ENCODE measurements around the gene NPPC.
"Not testable (repeated sequence)": the region's sequence is repeated elsewhere in the genome, so short reads cannot be mapped to it uniquely, and the experiment has no call there.

The NPPC gene

GRCh38 chr2:231920366-231920765 lies 5.8 kb downstream of the NPPC start:
- DNase-seq (ENCODE audit: low read depth, low spot score): no peak

- no peak for DNase-seq (ENCODE audit: low read depth, low spot score)
Measured at GRCh38 chr2:231919341-231920035, 6.7 kb downstream of the NPPC start.

- no peak for DNase-seq (ENCODE audit: low read depth, low spot score)
Measured at GRCh38 chr2:231918501-231919330, 7.5 kb downstream of the NPPC start.

DNA sequence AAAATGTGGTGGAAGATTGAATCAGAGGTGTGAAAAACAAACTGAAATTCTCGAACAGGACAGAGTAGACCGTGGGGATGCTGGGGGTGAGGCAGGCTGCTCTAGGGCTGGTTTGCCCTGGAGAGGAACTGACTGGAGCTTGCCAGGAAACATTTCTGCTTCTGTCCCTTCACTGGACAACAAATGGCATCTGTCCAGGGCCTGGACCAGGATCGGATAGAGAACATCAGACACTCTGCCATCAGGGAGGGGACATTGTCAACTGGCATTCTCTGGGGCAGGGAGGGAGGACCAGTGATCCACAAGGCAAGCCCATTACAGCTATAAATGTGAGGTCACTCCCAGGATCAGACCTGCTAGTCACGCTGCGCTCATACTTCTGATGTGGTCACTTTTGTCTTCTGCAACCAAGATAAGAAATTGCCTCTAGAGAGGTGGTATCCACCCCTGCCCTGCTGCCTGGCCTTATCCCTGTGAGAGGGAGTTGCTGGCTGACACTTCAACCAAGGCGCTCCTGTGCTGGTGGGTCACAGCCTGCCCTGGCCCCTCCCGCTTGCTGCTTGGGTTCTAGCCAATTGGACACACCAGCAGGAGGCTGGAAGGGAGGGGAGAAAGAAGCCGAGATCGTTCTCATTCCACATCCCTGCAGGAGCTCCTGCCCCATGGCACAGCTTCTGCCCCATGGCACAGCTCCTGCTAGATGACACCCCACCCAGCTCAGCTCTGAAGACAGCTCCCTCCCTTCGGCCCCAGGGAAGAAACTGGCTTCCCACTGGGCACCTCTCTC lies 8.7 kb downstream of the NPPC start:
- no peak for DNase-seq (ENCODE audit: low read depth, low spot score)

GRCh38 chr2:231914077-231914690 lies 12.0 kb downstream of the NPPC start:
- no peak for DNase-seq (ENCODE audit: low read depth, low spot score)

DNA sequence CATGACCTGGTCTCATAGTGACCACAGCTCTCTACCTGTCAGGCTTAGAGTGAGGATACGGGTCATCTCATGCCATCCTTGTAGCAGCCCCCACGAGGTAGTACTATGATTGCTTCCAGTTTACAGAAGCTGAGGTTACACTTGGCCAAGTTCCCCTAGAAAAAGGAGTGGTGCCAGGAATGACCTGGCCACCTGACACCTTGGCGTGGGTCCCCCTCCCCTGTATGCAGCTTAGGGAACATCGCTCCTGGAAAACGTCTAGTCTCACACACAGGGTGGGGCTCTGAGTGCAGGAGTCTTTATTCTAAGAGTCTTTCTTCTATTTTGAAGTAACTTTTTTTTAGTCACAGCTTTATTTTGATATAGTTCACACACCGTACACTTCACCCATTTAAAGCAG lies 14.8 kb downstream of the NPPC start:
- no peak for DNase-seq (ENCODE audit: low read depth, low spot score)

- DNase-seq (ENCODE audit: low read depth, low spot score): no peak
Measured at GRCh38 chr2:231910771-231911170, 15.4 kb downstream of the NPPC start.

DNA sequence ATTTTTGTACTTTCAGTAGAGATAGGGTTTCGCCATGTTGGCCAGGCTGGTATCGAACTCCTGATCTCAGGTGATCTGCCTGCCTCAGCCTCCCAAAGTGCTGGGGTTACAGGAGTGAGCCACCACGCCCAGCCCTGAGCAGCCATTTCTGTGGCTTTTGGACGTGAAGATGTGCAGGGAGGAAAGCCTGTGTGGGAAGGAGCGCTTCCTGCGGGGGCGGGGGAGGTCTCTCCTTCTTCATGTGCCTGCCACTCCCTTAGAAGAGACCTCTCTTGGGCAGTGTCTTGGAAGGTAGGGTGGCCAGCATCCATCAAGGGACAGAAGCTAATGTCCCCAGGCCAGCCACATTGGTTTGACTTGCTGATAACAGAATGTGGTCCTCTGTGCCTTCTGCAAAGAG lies 16.0 kb downstream of the NPPC start:
- DNase-seq (ENCODE audit: low read depth, low spot score): not testable (repeated sequence)

DNA sequence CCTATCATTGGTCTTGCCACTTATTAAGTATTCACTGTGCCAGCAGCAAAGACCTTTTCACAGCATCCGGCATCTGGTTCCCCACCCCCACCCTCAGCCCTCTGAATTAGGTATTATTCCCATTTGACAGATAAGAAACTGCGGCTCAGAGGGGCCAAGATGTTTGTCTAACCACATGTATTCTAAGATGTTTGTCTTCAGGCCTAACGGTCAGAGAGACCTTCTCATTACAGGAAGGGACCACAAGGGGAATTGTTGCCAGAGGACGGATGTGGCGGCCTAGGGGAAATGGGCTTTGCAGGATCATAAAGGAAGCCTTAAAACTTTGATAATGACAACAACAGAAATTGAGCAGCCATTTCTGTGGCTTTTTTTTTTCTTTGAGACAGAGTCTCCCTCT lies 16.6 kb downstream of the NPPC start:
- DNase-seq (ENCODE audit: low read depth, low spot score): no peak

- no peak for DNase-seq (ENCODE audit: low read depth, low spot score)
Measured at GRCh38 chr2:231908584-231908983, 17.6 kb downstream of the NPPC start.

DNA sequence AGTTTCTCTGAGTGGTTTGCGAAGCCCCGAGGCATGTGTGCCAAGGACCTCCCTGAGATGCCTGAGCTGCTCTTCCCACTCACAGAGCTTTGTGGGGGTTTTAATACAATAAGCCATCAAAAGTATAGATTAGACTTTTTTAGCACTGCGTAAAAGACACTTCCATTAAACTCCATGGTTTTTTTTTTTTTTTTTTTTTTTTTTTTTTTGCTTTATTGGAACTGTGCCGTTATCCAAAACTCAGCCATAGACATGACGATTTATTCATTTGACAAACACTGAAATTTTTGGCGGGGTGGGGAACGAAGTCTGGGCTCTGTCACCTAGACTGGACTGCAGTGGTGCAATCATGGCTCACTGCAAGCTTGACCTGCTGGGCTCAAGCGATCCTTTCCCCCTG lies 18.4 kb downstream of the NPPC start:
- no peak for DNase-seq (ENCODE audit: low read depth, low spot score)

DNA sequence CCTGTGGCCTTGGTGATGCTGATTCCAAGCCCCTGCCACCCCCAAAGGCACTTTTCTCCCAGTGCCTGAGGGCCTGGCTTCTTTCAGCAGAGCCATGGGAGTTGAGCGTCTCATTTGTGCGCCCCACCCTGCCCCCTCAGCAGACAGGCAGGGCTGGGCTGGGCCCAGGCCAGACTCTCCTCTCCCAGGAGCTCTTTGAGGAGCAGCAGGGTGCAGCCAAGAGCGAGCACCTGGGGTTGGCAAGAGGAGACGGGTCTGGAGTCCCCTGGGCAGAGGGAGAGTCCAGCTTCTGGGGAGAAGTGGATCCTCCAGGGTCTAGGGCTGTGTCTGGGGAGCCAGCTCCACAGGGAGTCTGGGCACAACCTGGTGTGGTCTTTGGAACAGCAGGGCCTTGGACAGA lies 21.2 kb downstream of the NPPC start:
- no peak for DNase-seq (ENCODE audit: low read depth, low spot score)

GRCh38 chr2:231904161-231904611 lies 22.0 kb downstream of the NPPC start:
- no peak for DNase-seq (ENCODE audit: low read depth, low spot score)

DNA sequence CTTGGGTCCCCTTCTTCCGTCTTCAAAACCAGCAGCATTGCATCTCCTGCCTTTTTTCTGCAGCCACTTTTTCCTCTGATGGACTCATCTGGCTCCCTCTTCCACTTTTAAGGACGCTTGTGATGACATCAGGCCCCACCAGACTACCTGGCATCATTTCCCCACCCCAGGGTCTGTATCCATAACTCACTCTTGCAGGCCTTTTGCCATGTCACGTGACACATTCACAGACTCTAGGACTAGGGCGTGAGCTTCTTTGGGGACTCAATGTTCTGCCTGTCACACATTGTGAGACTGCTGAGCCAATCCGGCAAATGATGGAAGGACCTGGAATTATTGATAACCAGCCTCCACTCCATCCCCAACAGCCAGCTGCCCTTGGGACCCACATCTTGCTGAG lies 23.6 kb downstream of the NPPC start:
- DNase-seq (ENCODE audit: low read depth, low spot score): no peak

DNA sequence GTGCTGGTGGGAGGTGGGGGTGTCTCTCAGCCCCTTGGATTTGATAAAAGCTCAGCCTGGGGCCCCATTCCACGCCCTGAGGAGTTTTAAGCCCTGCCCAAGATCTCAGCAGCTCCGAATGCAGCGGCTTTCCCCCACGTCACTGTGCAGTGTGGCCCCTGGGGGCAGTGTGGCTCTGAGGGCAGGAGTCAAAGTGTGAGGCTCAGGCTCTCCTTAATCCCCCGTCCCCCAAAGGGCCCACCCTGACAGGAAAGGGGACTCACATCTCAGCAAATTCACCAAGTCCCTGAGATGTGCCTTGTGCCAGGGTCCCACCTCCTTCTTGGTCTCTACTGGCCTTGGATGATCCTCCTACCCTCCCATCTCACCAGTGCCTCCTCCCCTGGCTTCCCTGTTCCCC lies 25.2 kb downstream of the NPPC start:
- DNase-seq (ENCODE audit: low read depth, low spot score): no peak

DNA sequence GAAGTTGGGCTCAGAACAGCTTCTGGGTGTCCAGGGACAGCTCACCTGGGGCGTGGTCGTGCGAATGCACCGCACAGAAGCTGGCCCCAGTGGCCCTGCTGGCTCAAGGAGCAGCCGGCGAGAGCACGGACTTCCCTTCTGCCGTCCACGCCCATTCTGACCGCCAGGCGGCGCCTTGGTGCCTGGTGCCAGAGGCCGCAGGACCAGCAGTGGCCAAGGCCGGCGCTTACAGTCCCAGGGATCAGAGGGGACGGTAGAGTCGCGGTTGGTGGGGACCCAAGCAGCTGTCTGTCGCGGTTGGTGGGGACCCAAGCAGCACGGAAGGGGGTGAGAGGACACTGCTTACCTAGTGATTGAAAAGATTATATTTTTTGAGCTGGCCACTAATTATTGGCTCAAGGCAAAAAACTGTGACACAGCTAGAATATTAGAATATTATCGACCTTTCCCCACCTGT lies 25.7 kb downstream of the NPPC start:
- DNase-seq (ENCODE audit: low read depth, low spot score): no peak

GRCh38 chr2:231894566-231895380 lies 31.4 kb downstream of the NPPC start:
- DNase-seq (ENCODE audit: low read depth, low spot score): no peak

- no peak for DNase-seq (ENCODE audit: low read depth, low spot score)
Measured at GRCh38 chr2:231891514-231891905, 34.7 kb downstream of the NPPC start.

DNA sequence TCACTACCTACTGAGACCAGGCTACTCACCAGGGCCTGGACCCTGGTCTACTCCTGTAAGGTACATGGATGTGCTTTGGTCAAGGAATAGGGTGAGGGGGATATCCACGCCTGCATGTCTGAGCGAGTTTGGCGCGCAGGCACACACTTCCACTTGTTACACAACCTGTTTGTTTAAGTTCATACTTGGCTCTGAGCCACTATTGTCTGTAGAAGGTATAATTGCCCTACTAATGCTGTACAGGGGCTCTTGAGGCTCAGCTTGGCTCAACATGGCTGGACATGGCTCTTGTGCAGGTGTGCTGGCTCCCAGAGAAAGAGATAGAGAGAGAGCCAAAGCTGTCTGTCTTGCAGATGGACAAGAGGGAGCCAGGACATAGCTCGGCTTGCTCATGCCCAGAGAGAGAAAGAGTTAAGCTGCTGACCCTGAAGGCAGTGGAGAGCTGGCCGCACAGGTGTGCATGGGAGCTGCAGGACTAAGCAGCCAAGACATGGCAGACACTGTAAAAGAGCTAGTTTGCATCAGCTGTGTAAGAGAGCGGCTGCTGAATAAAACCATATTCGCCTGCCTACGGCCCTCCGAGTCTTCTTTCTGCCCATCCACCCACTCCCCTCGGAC lies 35.2 kb downstream of the NPPC start:
- DNase-seq (ENCODE audit: low read depth, low spot score): no peak

GRCh38 chr2:231887756-231888155 lies 38.4 kb downstream of the NPPC start:
- DNase-seq (ENCODE audit: low read depth, low spot score): no peak
